OCI-M2 (cell line): Measurements from ENCODE around the gene DLX6.
"Not testable (repeated sequence)": the region's sequence is repeated elsewhere in the genome, so short reads cannot be mapped to it uniquely, and the experiment has no call there.

ENCODE experiments used
- DNase-seq: peaks from one replicate; lab custom pipeline; 2025; ENCODE audit not compliant: unreplicated experiment; lab: John Stamatoyannopoulos, UW

Gene DLX6

GRCh38 chr7:97021747-97022490 is 16.6 kb downstream of the DLX6 start:
- no peak for DNase-seq

DNA sequence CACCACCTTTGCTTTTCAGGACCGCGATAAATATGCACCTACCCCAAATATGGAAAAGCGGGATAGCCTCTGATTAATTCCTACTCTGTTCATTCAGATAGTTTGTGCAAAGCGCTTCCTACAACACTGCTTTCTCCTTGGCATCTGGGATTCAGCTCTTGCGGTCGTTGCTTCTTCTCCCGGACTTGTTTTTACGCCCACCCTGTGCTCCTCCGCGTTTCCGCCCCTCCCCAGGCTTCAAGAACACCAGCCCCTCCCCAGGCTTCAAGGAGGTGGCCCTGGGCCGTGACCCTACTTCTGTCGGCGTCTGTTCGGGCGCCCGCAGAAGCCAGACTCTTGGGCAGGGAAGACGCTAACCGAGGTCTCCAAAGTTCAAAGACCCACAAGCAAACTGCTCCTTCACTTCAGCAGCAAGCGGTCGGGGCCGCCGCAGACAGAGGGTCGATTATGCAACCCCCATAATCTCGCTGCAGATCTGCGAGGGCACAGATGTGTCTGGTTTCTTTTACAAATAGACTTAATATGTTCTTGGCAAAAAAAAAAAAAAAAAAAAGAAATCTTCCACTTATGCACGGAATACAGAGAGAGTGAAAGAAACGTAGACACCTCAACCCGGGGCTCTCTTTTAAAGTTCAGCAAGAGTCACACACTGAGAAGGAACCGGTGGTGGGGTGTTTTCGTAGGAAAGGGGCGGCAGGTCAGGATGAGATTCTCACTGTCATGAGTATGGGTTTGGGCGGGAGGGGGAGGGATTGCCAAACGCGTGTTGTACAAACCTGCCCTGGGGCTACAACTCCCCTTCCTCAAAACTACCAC is 17.3 kb downstream of the DLX6 start:
- DNase-seq = no peak

DNA sequence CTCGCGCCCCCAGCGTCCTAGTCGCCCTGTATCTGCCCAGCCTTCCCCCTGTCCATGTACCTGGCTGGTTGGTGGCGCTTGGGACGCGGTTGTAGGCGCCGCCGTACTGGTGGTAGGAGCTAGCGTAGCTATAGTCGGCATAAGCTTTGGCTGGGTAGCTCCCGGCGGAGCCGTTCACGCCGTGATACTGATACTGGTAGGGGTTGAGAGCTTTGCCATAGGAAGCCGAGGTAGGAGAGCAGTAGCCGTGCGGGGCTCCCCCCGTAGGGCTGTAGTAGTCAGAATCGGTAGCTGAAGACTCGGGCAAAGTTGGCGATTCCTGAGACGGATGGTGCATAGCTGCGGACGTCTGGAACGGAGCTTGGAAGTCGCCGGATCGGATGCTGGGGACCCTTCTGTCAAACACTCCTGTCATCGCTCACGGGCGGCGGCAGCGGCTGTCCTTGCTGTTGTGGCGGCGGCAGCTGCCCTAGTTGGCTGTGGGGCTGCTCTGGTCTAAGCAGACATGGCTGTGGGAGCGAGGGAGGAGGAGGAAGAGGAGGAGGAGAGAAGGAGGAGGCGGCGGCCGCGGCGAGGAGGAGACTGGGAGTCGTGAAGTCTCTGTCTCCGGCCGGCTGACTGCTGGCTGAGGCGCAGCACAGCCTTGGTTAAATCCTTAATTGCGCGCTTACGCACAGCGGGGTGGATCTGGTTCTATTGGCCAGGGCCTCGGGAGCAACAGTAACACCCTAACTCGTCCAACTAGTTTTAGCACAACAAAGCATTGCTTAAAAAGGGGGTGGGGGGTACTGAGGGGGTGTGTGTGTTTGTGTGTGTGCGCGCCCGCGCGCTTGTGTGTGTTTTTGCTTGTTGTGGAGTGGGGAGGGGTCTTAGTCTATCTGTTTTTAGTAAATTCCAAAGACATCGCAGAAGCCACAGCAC is 19.1 kb downstream of the DLX6 start, which contains the start of gene DLX5:
Gene DLX5, minus strand, starts transcription at position 623 of the 921 bp plus-strand sequence. Its CDS starts 208 bp downstream, at position 415.
- DNase-seq = no peak

GRCh38 chr7:97025130-97025499 is 19.8 kb downstream of the DLX6 start:
- DNase-seq = no peak

GRCh38 chr7:97025983-97026714 is 20.8 kb downstream of the DLX6 start:
- no peak for DNase-seq

GRCh38 chr7:97026715-97027426 is 21.5 kb downstream of the DLX6 start:
- no peak for DNase-seq

DNA sequence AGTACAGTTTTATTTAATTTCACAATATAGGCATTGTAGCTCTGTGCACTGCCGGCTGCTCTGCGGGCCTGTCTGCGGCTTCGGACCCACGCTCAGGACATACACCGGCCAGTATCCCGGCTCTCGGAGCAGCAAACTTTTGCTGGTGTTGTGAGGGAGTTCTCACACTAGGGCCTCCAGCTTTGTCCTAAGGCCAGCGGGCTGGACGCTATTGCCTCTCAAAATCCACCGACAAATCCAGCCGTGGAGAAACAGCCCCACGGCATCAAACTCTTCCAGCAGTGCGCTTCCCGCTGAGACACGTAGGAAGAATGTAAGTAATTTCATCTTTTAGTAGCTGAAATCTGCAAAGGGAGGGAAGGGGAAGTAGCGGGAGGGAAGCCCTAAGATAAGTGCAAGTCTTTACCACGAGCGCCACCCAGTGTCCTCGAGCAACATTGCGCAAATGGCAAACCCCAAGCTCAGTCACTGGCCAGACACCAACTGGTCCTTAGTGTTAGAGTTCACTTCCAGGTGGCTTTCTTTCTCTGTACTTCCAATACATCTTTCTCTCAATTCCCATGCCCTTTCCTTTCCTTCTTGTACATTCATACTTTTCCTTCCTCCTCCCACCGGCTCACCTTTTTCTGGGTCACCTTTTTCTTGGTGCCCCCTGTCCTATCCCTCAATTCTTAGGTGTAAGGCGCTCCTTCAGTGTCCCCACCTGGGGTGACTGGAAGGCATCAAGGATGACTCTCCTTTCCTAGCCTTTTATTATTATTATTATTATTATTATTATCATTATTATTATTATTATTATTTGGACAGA is 22.3 kb downstream of the DLX6 start:
- DNase-seq = peak; percentile 35

DNA sequence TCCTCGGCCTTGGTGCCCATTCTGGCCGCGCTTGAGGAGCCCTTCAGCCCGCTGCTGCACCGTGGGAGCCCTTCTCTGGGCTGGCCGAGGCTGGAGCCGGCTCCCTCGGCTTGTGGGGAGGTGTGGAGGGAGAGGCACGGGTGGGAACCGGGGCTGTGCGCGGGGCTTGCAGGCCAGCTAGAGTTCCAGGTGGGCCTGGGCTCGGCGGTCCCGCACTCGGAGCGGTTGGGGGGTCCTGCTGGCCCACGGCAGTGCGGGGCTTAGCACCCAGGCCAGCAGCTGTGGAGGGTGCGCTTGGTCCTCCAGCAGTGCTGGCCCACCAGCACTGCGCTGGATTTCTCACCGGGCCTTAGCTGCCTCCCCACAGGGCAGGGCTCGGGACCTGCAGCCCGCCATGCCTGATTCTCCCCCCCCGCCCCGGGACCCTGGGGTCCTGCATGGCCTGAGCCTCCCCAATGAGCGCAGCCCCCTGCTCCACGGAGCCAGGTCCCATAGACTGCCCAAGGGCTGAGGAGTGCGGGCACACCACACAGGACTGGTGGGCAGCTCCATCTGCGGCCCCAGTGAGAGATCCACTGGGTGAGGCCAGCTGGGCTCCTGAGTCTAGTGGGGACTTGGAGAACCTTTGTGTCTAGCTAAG is 29.0 kb downstream of the DLX6 start:
- DNase-seq = not testable (repeated sequence)

GRCh38 chr7:97039374-97040065 is 34.2 kb downstream of the DLX6 start:
- DNase-seq = no peak

GRCh38 chr7:97043281-97043680 is 37.9 kb downstream of the DLX6 start:
- DNase-seq = no peak
